Left lung (tissue), 10 donors: ENCODE results near the gene OR51Q1. TPM values are rescaled to one million over a fixed set of nuclear protein-coding genes. Genes with fewer than 3 reads are reported as not detected.

Experiments used
- ATAC-seq: fragments of 200-7000 bp; cut with Tn5 transposase; one replicate; pipeline ENCODE4 v1.9.1; 2020; ENCODE audit warnings: moderate library complexity
- DNase-seq, 4 donors: peaks; one replicate each; pipeline ENCODE4 v3.0.0-alpha.2; 2013 to 2020
- H3K27ac ChIP-seq, 2 donors: fragments of 200-600 bp; sonication (generic) in 1 of 2; one replicate each; pipeline versions ENCODE4 v1.5.0 to v1.8.0; 2020 to 2021
- H3K27me3 ChIP-seq, 2 donors: fragments of 200-600 bp; sonication (generic) in 1 of 2; one replicate each; pipeline versions ENCODE4 v1.5.0 to v1.8.0; 2020 to 2021
- H3K36me3 ChIP-seq, 2 donors: fragments of 200-600 bp; sonication (generic) in 1 of 2; one replicate each; pipeline versions ENCODE4 v1.5.0 to v1.8.0; 2020 to 2021
- H3K4me1 ChIP-seq, 2 donors: fragments of 200-600 bp; one replicate each; pipeline ENCODE4 v1.8.0; 2021
- H3K4me3 ChIP-seq, 2 donors: fragments of 200-600 bp; sonication (generic) in 1 of 2; one replicate each; pipeline versions ENCODE4 v1.5.0 to v1.8.0; 2020 to 2021; ENCODE audit warnings: mild to moderate bottlenecking in 1 of 2
- H3K9me3 ChIP-seq, 2 donors: fragments of 200-600 bp; sonication (generic) in 1 of 2; one replicate each; pipeline versions ENCODE4 v1.5.0 to v1.8.0; 2020 to 2021
- intact Hi-C, 2 donors: fragments of 100-400 bp; cut with DNase I; formaldehyde crosslinking; loops; one replicate each; pipeline versions ENCODE4 v1.11.2 to v1.14.2; 2022
- polyA plus RNA-seq, 6 donors: library from polyadenylated mRNA; unstranded; fragments of 120-200 nt; gene quantifications; one replicate each; pipeline ENCODE4 v1.2.1, GENCODE V29; 2013; ENCODE audit not compliant: insufficient read length in 6 of 6
- total RNA-seq, 2 donors: library from RNA; stranded (reverse); fragmentation: NEBNext Ultra II Directional; extraction: Animal tissue kit (Norgen Biotek cat#: 25700); gene quantifications; one replicate each; pipeline ENCODE4 v1.2.1, GENCODE V29; 2021
- TF ChIP-seq, protein P1 (sequence below), 2 donors: fragments of 200-600 bp; sonication (generic) in 1 of 2; IDR thresholded peaks; one replicate each; pipeline versions ENCODE4 v1.5.0 to v1.8.0; 2021; ENCODE audit warnings: antibody characterized with exemption in 2 of 2
- donor health status: DM: no; HTN: yes; CAD: no.
- donor health status: DM: no; HTN: no; CAD: no.

OR51Q1 gene
- total and polyA plus RNA-seq, 8 donors, result not detected

DNA sequence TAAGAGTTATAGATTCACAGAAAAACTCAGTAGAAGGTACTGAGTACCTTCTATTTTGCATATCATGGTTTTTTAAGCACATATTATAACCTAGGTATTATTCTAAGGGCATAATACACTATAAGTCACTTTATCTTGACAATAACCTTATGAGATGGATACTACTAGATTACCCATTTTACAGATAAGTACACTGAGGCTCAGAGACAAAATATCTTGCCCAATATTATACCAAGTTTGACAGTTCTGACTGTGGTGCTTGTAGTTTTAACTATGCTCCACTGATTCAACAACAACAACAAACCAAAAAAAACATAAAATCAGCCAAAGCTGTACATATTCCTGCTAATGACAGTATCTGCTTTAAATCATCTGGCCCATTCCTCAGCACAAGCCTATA, 27.8 kb upstream of the OR51Q1 start:
- Histone ChIP-seq H3K4me1 (no peaks in the 10 kb centered on the region), H3K36me3 (no peaks in the 10 kb centered on the region), H3K9me3 (no peaks in the 10 kb centered on the region), H3K27me3 (no peaks in the 10 kb centered on the region), H3K27ac (no peak overlapping the region), H3K4me3 (no peak overlapping the region)
- ATAC-seq (no peak), DNase-seq (no peak)
- intact Hi-C loops, result no loop called here
- TF ChIP-seq, protein P1, sequence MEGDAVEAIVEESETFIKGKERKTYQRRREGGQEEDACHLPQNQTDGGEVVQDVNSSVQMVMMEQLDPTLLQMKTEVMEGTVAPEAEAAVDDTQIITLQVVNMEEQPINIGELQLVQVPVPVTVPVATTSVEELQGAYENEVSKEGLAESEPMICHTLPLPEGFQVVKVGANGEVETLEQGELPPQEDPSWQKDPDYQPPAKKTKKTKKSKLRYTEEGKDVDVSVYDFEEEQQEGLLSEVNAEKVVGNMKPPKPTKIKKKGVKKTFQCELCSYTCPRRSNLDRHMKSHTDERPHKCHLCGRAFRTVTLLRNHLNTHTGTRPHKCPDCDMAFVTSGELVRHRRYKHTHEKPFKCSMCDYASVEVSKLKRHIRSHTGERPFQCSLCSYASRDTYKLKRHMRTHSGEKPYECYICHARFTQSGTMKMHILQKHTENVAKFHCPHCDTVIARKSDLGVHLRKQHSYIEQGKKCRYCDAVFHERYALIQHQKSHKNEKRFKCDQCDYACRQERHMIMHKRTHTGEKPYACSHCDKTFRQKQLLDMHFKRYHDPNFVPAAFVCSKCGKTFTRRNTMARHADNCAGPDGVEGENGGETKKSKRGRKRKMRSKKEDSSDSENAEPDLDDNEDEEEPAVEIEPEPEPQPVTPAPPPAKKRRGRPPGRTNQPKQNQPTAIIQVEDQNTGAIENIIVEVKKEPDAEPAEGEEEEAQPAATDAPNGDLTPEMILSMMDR (IDR thresholded peaks at IDR 0.05), result no peak

DNA sequence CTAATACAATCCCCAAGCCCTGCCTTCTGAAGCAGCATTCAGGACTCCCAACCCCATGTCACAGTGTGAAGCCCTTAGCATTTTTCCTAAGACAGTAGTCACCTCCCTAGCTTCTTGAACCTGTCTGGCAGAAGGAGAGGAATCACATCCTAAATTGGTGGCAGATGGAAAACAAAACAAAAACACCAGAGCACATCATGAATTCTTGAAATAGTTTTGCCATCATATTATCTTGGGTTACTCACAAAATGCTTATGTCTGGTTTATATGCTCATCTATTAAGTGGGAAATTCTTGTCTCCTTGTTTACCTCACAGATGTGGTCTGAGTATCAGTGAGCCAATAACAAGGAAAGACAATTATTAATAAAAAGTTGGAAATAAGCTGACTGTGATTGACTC, 23.0 kb upstream of the OR51Q1 start:
- no peaks in the 10 kb centered on the region for H3K36me3 ChIP-seq
- intact Hi-C loops, result no loop called here

DNA sequence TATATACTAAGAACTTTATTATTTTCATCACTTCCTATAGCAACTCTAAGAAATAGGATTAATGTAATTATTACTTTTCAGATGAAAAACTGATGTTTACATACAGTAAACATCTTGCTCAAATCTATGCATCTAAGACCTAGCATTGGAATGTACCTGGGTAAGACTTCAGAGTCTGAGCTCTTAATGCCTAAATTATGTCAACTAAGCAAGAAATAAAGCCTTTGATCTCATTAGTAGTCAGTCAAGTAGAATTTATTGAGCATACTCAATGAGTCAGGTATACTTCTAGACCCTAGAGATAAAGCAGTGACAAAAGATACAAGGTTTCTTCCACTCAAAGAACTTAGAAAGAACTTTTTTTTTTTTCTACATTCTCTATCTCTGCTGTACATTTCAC, 16.7 kb upstream of the OR51Q1 start:
- Histone ChIP-seq H3K27me3 (no peaks in the 10 kb centered on the region), H3K9me3 (no peaks in the 10 kb centered on the region), H3K27ac (no peak overlapping the region), H3K4me3 (no peak overlapping the region), H3K4me1 (no peaks in the 10 kb centered on the region), H3K36me3 (no peaks in the 10 kb centered on the region)
- DNase-seq, result no peak
- intact Hi-C loops, result no loop called here
- TF ChIP-seq, protein P1 (IDR thresholded peaks at IDR 0.05), result no peak
- ATAC-seq, result no peak

More for the DNA sequence above, 23.0 kb upstream of the OR51Q1 start:
- DNase-seq, result no peak
- Histone ChIP-seq H3K4me3 (no peak overlapping the region), H3K27me3 (no peaks in the 10 kb centered on the region), H3K9me3 (no peaks in the 10 kb centered on the region), H3K27ac (no peak overlapping the region), H3K4me1 (no peaks in the 10 kb centered on the region)
- ATAC-seq, result no peak
- TF ChIP-seq, protein P1 (IDR thresholded peaks at IDR 0.05), result no peak

DNA sequence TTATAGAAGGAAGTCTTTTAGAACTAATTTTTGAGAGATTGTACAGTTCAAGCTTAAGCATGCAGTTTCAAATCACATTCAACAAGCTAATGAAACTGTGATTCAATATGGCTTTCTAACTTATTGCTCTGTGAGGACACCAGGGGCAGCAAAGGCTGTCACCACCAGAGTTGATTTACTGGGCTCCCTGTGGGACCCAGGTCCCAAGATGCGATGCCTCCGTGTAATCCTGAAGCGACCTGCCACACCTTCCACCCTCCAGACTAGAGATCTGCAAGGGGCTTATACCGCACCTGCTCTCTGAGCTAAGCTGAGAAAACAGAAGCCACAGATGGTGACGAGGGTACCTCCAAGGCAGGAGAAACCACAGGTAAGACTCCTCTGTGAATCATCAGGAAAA, 918 bp upstream of the OR51Q1 start:
- no peak overlapping the region for H3K27ac ChIP-seq
- no peaks in the 10 kb centered on the region for H3K9me3 ChIP-seq
- H3K4me3 ChIP-seq, result no peak overlapping the region
- no peaks in the 10 kb centered on the region for H3K36me3 ChIP-seq
- ATAC-seq, result no peak
- DNase-seq, result no peak
- H3K27me3 ChIP-seq, result no peaks in the 10 kb centered on the region
- H3K4me1 ChIP-seq, result no peaks in the 10 kb centered on the region
- intact Hi-C loops, result no loop called here
- TF ChIP-seq, protein P1 (IDR thresholded peaks at IDR 0.05), result no peak

DNA sequence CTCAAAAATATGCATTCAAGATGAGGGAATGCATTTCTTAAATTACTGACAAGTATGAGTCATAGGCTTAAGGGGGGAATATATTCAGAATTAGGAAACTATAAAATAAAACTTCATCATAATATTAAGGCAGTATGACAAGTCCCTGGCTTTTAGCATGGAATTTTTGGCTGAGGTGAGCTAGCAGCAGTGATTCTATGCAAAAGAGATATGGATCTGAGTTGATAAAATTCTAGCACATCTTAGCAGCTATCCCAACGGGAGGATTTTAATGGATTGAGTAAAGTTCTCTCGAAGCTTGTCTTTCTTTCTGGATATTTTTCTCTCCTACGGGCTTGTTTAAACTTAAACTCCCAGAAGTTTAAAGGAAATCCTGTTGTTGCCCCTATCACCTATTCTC, 1.2 kb downstream of the OR51Q1 start:
- Histone ChIP-seq H3K27ac (no peak overlapping the region), H3K4me3 (no peak overlapping the region), H3K4me1 (no peaks in the 10 kb centered on the region), H3K9me3 (no peaks in the 10 kb centered on the region), H3K36me3 (no peaks in the 10 kb centered on the region), H3K27me3 (no peaks in the 10 kb centered on the region)
- intact Hi-C loops, result no loop called here
- ATAC-seq, result no peak
- TF ChIP-seq, protein P1 (IDR thresholded peaks at IDR 0.05), result no peak
- no peak for DNase-seq
